HG03135 (cell line): ENCODE data around the gene GATA5.

Source experiments
- ATAC-seq: cut with Tn5 transposase; IDR thresholded peaks from one replicate; pipeline ENCODE4 v1.9.1; 2021; ENCODE audit warnings: mild to moderate bottlenecking, moderate library complexity; ENCODE audit not compliant: unreplicated experiment

Gene GATA5

GRCh38 chr20:62475772-62476055, at the start of gene GATA5:
Gene GATA5 (minus strand): TSS chr20:62475995. CDS start chr20:62475521, 474 bp downstream.
- ATAC-seq = no peak

- no peak for ATAC-seq
Measured at GRCh38 chr20:62525014-62525413, 49.2 kb upstream of the GATA5 start.

GRCh38 chr20:62524505-62524911, 48.7 kb upstream of the GATA5 start:
- no peak for ATAC-seq

- ATAC-seq = no peak
Measured at GRCh38 chr20:62523473-62524203, 47.8 kb upstream of the GATA5 start.

- no peak for ATAC-seq
Measured at GRCh38 chr20:62522748-62523396, 47.1 kb upstream of the GATA5 start.

- ATAC-seq = no peak
Measured at GRCh38 chr20:62519826-62520225, 44.0 kb upstream of the GATA5 start.

GRCh38 chr20:62518911-62519310, 43.1 kb upstream of the GATA5 start:
- ATAC-seq = no peak

GRCh38 chr20:62517901-62518610, 42.3 kb upstream of the GATA5 start:
- no peak for ATAC-seq

- ATAC-seq = no peak
Measured at GRCh38 chr20:62517168-62517567, 41.4 kb upstream of the GATA5 start.

- ATAC-seq = no peak
Measured at GRCh38 chr20:62516338-62516737, 40.5 kb upstream of the GATA5 start.

GRCh38 chr20:62515826-62516225, 40.0 kb upstream of the GATA5 start:
- no peak for ATAC-seq

- ATAC-seq = no peak
Measured at GRCh38 chr20:62515280-62515679, 39.5 kb upstream of the GATA5 start.

- ATAC-seq = no peak
Measured at GRCh38 chr20:62513991-62514390, 38.2 kb upstream of the GATA5 start.

GRCh38 chr20:62511915-62512610, 36.3 kb upstream of the GATA5 start:
- no peak for ATAC-seq

- ATAC-seq = no peak
Measured at GRCh38 chr20:62511300-62511914, 35.6 kb upstream of the GATA5 start.

- ATAC-seq = no peak
Measured at GRCh38 chr20:62508641-62509051, 32.9 kb upstream of the GATA5 start.

GRCh38 chr20:62507991-62508640, 32.3 kb upstream of the GATA5 start:
- no peak for ATAC-seq

GRCh38 chr20:62507323-62507722, 31.5 kb upstream of the GATA5 start:
- ATAC-seq = no peak

GRCh38 chr20:62506791-62507190, 31.0 kb upstream of the GATA5 start:
- no peak for ATAC-seq

- no peak for ATAC-seq
Measured at GRCh38 chr20:62506087-62506486, 30.3 kb upstream of the GATA5 start.
